Measurements from ENCODE around the gene SERPINA1. TPM values are rescaled to one million over a fixed set of nuclear protein-coding genes. Genes with fewer than 3 reads are reported as not detected.

Gene SERPINA1
- total RNA-seq, 3 donors from 2014 or later = 98.3 to 311 (median 225) TPM

- TF ChIP-seq, protein P1, sequence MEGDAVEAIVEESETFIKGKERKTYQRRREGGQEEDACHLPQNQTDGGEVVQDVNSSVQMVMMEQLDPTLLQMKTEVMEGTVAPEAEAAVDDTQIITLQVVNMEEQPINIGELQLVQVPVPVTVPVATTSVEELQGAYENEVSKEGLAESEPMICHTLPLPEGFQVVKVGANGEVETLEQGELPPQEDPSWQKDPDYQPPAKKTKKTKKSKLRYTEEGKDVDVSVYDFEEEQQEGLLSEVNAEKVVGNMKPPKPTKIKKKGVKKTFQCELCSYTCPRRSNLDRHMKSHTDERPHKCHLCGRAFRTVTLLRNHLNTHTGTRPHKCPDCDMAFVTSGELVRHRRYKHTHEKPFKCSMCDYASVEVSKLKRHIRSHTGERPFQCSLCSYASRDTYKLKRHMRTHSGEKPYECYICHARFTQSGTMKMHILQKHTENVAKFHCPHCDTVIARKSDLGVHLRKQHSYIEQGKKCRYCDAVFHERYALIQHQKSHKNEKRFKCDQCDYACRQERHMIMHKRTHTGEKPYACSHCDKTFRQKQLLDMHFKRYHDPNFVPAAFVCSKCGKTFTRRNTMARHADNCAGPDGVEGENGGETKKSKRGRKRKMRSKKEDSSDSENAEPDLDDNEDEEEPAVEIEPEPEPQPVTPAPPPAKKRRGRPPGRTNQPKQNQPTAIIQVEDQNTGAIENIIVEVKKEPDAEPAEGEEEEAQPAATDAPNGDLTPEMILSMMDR (IDR thresholded peaks at IDR 0.05) = no peak
- no peak for ATAC-seq
- peaks cover 12% of the 10 kb centered on the region for H3K9me3 ChIP-seq
- H3K4me1 ChIP-seq (ENCODE audit: low read depth) = no peaks in the 10 kb centered on the region
- H3K4me3 ChIP-seq = no peak overlapping the region
- intact Hi-C loops (cut with DNase I, micrococcal nuclease) = no loop called here
- H3K36me3 ChIP-seq (ENCODE audit: low read depth) = no peaks in the 10 kb centered on the region
- no peak for DNase-seq
Measured at GRCh38 chr14:94403312-94403932, 15.0 kb upstream of the SERPINA1 start.

DNA sequence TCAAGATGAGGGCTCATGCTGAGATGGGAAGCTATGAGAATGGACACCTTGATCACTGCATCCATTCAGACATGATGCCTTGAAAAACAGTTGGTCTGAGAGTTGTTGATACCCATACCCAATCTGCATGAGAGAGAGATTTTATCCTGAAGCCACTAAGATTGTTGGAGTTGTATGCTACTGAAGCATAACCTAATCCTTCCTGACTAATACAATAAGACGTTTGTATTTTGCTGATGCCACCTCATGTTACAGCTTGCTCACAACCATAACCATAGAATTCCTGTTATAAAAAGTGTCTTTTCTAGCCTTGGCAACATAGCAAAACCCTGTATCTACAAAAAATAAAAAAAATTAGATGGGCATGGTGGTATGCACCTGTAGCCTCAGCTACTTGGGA is 12.7 kb upstream of the SERPINA1 start:
- intact Hi-C loops (cut with DNase I, micrococcal nuclease) = no loop called here
- Histone ChIP-seq H3K4me3 (no peak overlapping the region), H3K36me3 (ENCODE audit: low read depth) (no peaks in the 10 kb centered on the region), H3K4me1 (ENCODE audit: low read depth) (no peaks in the 10 kb centered on the region), H3K9me3 (no peaks in the 10 kb centered on the region)
- DNase-seq = no peak
- TF ChIP-seq, protein P1 (IDR thresholded peaks at IDR 0.05) = no peak
- no peak for ATAC-seq

- H3K9me3 ChIP-seq = no peaks in the 10 kb centered on the region
- ATAC-seq (no peak), DNase-seq (no peak)
- no peak overlapping the region for H3K4me3 ChIP-seq
- intact Hi-C loops (cut with DNase I, micrococcal nuclease) = no loop called here
- TF ChIP-seq, protein P1 (IDR thresholded peaks at IDR 0.05) = no peak
- no peaks in the 10 kb centered on the region for H3K4me1 ChIP-seq (ENCODE audit: low read depth)
- H3K36me3 ChIP-seq (ENCODE audit: low read depth) = no peaks in the 10 kb centered on the region
Measured at GRCh38 chr14:94400422-94400841, 12.0 kb upstream of the SERPINA1 start.

- ATAC-seq (no peak), DNase-seq (no peak)
- TF ChIP-seq, protein P1 (IDR thresholded peaks at IDR 0.05) = no peak
- Histone ChIP-seq H3K36me3 (ENCODE audit: low read depth) (no peaks in the 10 kb centered on the region), H3K4me1 (ENCODE audit: low read depth) (no peaks in the 10 kb centered on the region), H3K4me3 (no peak overlapping the region), H3K9me3 (no peaks in the 10 kb centered on the region)
- intact Hi-C loops (cut with DNase I, micrococcal nuclease) = no loop called here
Measured at GRCh38 chr14:94398536-94398935, 10.1 kb upstream of the SERPINA1 start.

- H3K36me3 ChIP-seq (ENCODE audit: low read depth) = no peaks in the 10 kb centered on the region
- no peaks in the 10 kb centered on the region for H3K9me3 ChIP-seq
- no peak for ATAC-seq
- TF ChIP-seq, protein P1 (IDR thresholded peaks at IDR 0.05) = no peak
- H3K4me3 ChIP-seq = no peak overlapping the region
- H3K4me1 ChIP-seq (ENCODE audit: low read depth) = no peaks in the 10 kb centered on the region
- DNase-seq = no peak
- intact Hi-C loops (cut with DNase I, micrococcal nuclease) = no loop called here
Measured at GRCh38 chr14:94398182-94398479, 9.7 kb upstream of the SERPINA1 start.
